GM19452 (cell line): ENCODE measurements around the gene MRPS35.

Source experiments
- ATAC-seq: cut with Tn5 transposase; IDR thresholded peaks from one replicate; pipeline ENCODE4 v1.9.1; 2021; ENCODE audit not compliant: unreplicated experiment

The MRPS35 gene

GRCh38 chr12:27802936-27803335 lies 92.3 kb downstream of the MRPS35 start:
- no peak for ATAC-seq

GRCh38 chr12:27805238-27805637 lies 94.6 kb downstream of the MRPS35 start:
- no peak for ATAC-seq
